Measurements from ENCODE around the gene FERMT2.

- no peak for TF ChIP-seq TAF1 (IDR thresholded peaks at IDR 0.05; ENCODE audit: low read depth)
- no peak for TF ChIP-seq EP300 (IDR thresholded peaks at IDR 0.05; ENCODE audit: borderline replicate concordance)
- TF ChIP-seq MAX (IDR thresholded peaks at IDR 0.05), result no peak
- TF ChIP-seq YY1 (IDR thresholded peaks at IDR 0.05; ENCODE audit: low read depth), result no peak
- no peak for TF ChIP-seq REST (IDR thresholded peaks at IDR 0.05; ENCODE audit: low read depth)
Observed at GRCh38 chr14:52898496-52898895, 52.4 kb downstream of the FERMT2 start.
